ENCODE data around the gene GNAS-AS1. TPM values are rescaled to one million over a fixed set of nuclear protein-coding genes. Genes with fewer than 3 reads are reported as not detected.

The GNAS-AS1 gene
- total RNA-seq, 1 experiment from 2014 or later, result 4.0 TPM

- Histone ChIP-seq H3K4me3 (ENCODE audit: low read length) (no peak overlapping the region), H2AFZ (ENCODE audit: low read length) (no peak overlapping the region), H3K9me3 (ENCODE audit: low read length) (no peaks in the 10 kb centered on the region), H3K9me2 (replicated peaks; ENCODE audit: insufficient read depth, low read length) (no peaks in the 10 kb centered on the region), H3K27me3 (ENCODE audit: low read length) (no peaks in the 10 kb centered on the region), H4K20me1 (ENCODE audit: insufficient read depth, low read depth, low read length) (peaks cover 39% of the 10 kb centered on the region), H3K79me2 (ENCODE audit: low read length) (peaks cover 87% of the 10 kb centered on the region), H3K27ac (ENCODE audit: low read length) (peak overlapping the region; percentile 90), H3K36me3 (ENCODE audit: insufficient read depth, low read length) (peaks cover 45% of the 10 kb centered on the region), H3K4me2 (ENCODE audit: low read depth, low read length, poor library complexity, severe bottlenecking) (peak overlapping the region; percentile 68), H3K4me1 (ENCODE audit: low read length) (peaks cover 45% of the 10 kb centered on the region), H3K9ac (ENCODE audit: low read length) (peak overlapping the region; percentile 95; the same call in 1 of the 2 replicates)
- no peak for DNase-seq
Measured at GRCh38 chr20:58894652-58895447, 44.1 kb upstream of the GNAS-AS1 start.

- Histone ChIP-seq H3K79me2 (ENCODE audit: low read length) (peaks cover 78% of the 10 kb centered on the region), H2AFZ (ENCODE audit: low read length) (no peak overlapping the region), H3K9ac (ENCODE audit: low read length) (peak overlapping the region; percentile 95; the same call in 1 of the 2 replicates), H3K9me2 (replicated peaks; ENCODE audit: insufficient read depth, low read length) (no peaks in the 10 kb centered on the region), H3K27ac (ENCODE audit: low read length) (peak overlapping the region; percentile 90), H4K20me1 (ENCODE audit: insufficient read depth, low read depth, low read length) (peaks cover 36% of the 10 kb centered on the region), H3K4me2 (ENCODE audit: low read depth, low read length, poor library complexity, severe bottlenecking) (peak overlapping the region; percentile 68), H3K4me1 (ENCODE audit: low read length) (peaks cover 45% of the 10 kb centered on the region), H3K27me3 (ENCODE audit: low read length) (no peaks in the 10 kb centered on the region), H3K9me3 (ENCODE audit: low read length) (no peaks in the 10 kb centered on the region), H3K4me3 (ENCODE audit: low read length) (peak overlapping the region; percentile 90), H3K36me3 (ENCODE audit: insufficient read depth, low read length) (peaks cover 36% of the 10 kb centered on the region)
- peak; percentile 45 for DNase-seq
Measured at GRCh38 chr20:58893355-58894120, 42.8 kb upstream of the GNAS-AS1 start.

- H4K20me1 ChIP-seq (ENCODE audit: insufficient read depth, low read depth, low read length), result peaks cover 30% of the 10 kb centered on the region
- H3K9ac ChIP-seq (ENCODE audit: low read length), result peak overlapping the region; percentile 95
- peak overlapping the region; percentile 90 for H3K27ac ChIP-seq (ENCODE audit: low read length)
- H2AFZ ChIP-seq (ENCODE audit: low read length), result no peak overlapping the region
- no peaks in the 10 kb centered on the region for H3K9me3 ChIP-seq (ENCODE audit: low read length)
- H3K79me2 ChIP-seq (ENCODE audit: low read length), result peaks cover 76% of the 10 kb centered on the region
- H3K27me3 ChIP-seq (ENCODE audit: low read length), result no peaks in the 10 kb centered on the region
- peaks cover 30% of the 10 kb centered on the region for H3K36me3 ChIP-seq (ENCODE audit: insufficient read depth, low read length)
- H3K4me1 ChIP-seq (ENCODE audit: low read length), result peaks cover 47% of the 10 kb centered on the region
- peak overlapping the region; percentile 90 for H3K4me3 ChIP-seq (ENCODE audit: low read length)
- peak overlapping the region; percentile 68 for H3K4me2 ChIP-seq (ENCODE audit: low read depth, low read length, poor library complexity, severe bottlenecking)
- DNase-seq, result peak; percentile 67
- no peaks in the 10 kb centered on the region for H3K9me2 ChIP-seq (replicated peaks; ENCODE audit: insufficient read depth, low read length)
Measured at GRCh38 chr20:58892932-58893224, 42.2 kb upstream of the GNAS-AS1 start.

- peak overlapping the region; percentile 95 for H3K9ac ChIP-seq (ENCODE audit: low read length)
Measured at GRCh38 chr20:58892141-58892931, 41.6 kb upstream of the GNAS-AS1 start.

GRCh38 chr20:58891718-58892140 lies 41.0 kb upstream of the GNAS-AS1 start:
- Histone ChIP-seq H3K27ac (ENCODE audit: low read length) (peak overlapping the region; percentile 90), H3K9me3 (ENCODE audit: low read length) (no peaks in the 10 kb centered on the region), H3K9ac (ENCODE audit: low read length) (peak overlapping the region; percentile 95), H3K4me2 (ENCODE audit: low read depth, low read length, poor library complexity, severe bottlenecking) (peak overlapping the region; percentile 68), H3K4me1 (ENCODE audit: low read length) (peaks cover 51% of the 10 kb centered on the region), H3K79me2 (ENCODE audit: low read length) (peaks cover 65% of the 10 kb centered on the region), H3K9me2 (replicated peaks; ENCODE audit: insufficient read depth, low read length) (no peaks in the 10 kb centered on the region), H3K27me3 (ENCODE audit: low read length) (no peaks in the 10 kb centered on the region), H4K20me1 (ENCODE audit: insufficient read depth, low read depth, low read length) (peaks cover 28% of the 10 kb centered on the region), H3K36me3 (ENCODE audit: insufficient read depth, low read length) (peaks cover 23% of the 10 kb centered on the region), H2AFZ (ENCODE audit: low read length) (no peak overlapping the region), H3K4me3 (ENCODE audit: low read length) (peak overlapping the region; percentile 90)
- DNase-seq, result no peak

More at GRCh38 chr20:58892141-58892931, 41.6 kb upstream of the GNAS-AS1 start:
- Histone ChIP-seq H3K4me1 (ENCODE audit: low read length) (peaks cover 52% of the 10 kb centered on the region), H4K20me1 (ENCODE audit: insufficient read depth, low read depth, low read length) (peaks cover 28% of the 10 kb centered on the region), H3K27ac (ENCODE audit: low read length) (peak overlapping the region; percentile 90), H2AFZ (ENCODE audit: low read length) (no peak overlapping the region), H3K9me3 (ENCODE audit: low read length) (no peaks in the 10 kb centered on the region), H3K4me3 (ENCODE audit: low read length) (peak overlapping the region; percentile 90), H3K27me3 (ENCODE audit: low read length) (no peaks in the 10 kb centered on the region), H3K4me2 (ENCODE audit: low read depth, low read length, poor library complexity, severe bottlenecking) (peak overlapping the region; percentile 68), H3K79me2 (ENCODE audit: low read length) (peaks cover 71% of the 10 kb centered on the region), H3K9me2 (replicated peaks; ENCODE audit: insufficient read depth, low read length) (no peaks in the 10 kb centered on the region), H3K36me3 (ENCODE audit: insufficient read depth, low read length) (peaks cover 26% of the 10 kb centered on the region)
- peak; percentile 84 for DNase-seq

GRCh38 chr20:58891086-58891717 lies 40.5 kb upstream of the GNAS-AS1 start:
- Histone ChIP-seq H3K4me3 (ENCODE audit: low read length) (peak overlapping the region; percentile 90), H3K9me3 (ENCODE audit: low read length) (no peaks in the 10 kb centered on the region), H3K27me3 (ENCODE audit: low read length) (no peaks in the 10 kb centered on the region), H3K9ac (ENCODE audit: low read length) (peak overlapping the region; percentile 95), H3K79me2 (ENCODE audit: low read length) (peaks cover 60% of the 10 kb centered on the region), H3K4me1 (ENCODE audit: low read length) (peaks cover 46% of the 10 kb centered on the region), H4K20me1 (ENCODE audit: insufficient read depth, low read depth, low read length) (peaks cover 28% of the 10 kb centered on the region), H3K27ac (ENCODE audit: low read length) (peak overlapping the region; percentile 90; the same call in 1 of the 2 replicates), H2AFZ (ENCODE audit: low read length) (no peak overlapping the region), H3K4me2 (ENCODE audit: low read depth, low read length, poor library complexity, severe bottlenecking) (peak overlapping the region; percentile 93), H3K36me3 (ENCODE audit: insufficient read depth, low read length) (peaks cover 21% of the 10 kb centered on the region), H3K9me2 (replicated peaks; ENCODE audit: insufficient read depth, low read length) (no peaks in the 10 kb centered on the region)
- peak; percentile 85 for DNase-seq

GRCh38 chr20:58890518-58891085 lies 39.9 kb upstream of the GNAS-AS1 start:
- H3K9ac ChIP-seq (ENCODE audit: low read length), result peak overlapping the region; percentile 86
- H3K79me2 ChIP-seq (ENCODE audit: low read length), result peaks cover 54% of the 10 kb centered on the region
- peak; percentile 90 for DNase-seq
- H3K4me2 ChIP-seq (ENCODE audit: low read depth, low read length, poor library complexity, severe bottlenecking), result peak overlapping the region; percentile 93
- H3K9me2 ChIP-seq (replicated peaks; ENCODE audit: insufficient read depth, low read length), result no peaks in the 10 kb centered on the region
- H3K9me3 ChIP-seq (ENCODE audit: low read length), result no peaks in the 10 kb centered on the region
- H3K4me3 ChIP-seq (ENCODE audit: low read length), result peak overlapping the region; percentile 74
- peaks cover 23% of the 10 kb centered on the region for H4K20me1 ChIP-seq (ENCODE audit: insufficient read depth, low read depth, low read length)
- H3K27ac ChIP-seq (ENCODE audit: low read length), result peak overlapping the region; percentile 85
- H3K4me1 ChIP-seq (ENCODE audit: low read length), result peaks cover 44% of the 10 kb centered on the region
- H3K36me3 ChIP-seq (ENCODE audit: insufficient read depth, low read length), result peaks cover 15% of the 10 kb centered on the region; the same call in 1 of the 2 replicates
- H2AFZ ChIP-seq (ENCODE audit: low read length), result no peak overlapping the region; the same call in 1 of the 2 replicates
- no peaks in the 10 kb centered on the region for H3K27me3 ChIP-seq (ENCODE audit: low read length)

Measured in Karpas-422 (cell line).